Measurements from ENCODE around the gene DOCK9. TPM values are rescaled to one million over a fixed set of nuclear protein-coding genes. Genes with fewer than 3 reads are reported as not detected.

Gene DOCK9
- total RNA-seq, 1 experiment from 2014 or later: 31.7 TPM

GRCh38 chr13:98810746-98811145 is 167.1 kb downstream of the DOCK9 start:
- no peak for TF ChIP-seq EZH2 (IDR thresholded peaks at IDR 0.05; ENCODE audit: low read length, unreplicated experiment)
- no peak for TF ChIP-seq EZH2phosphoT487 (IDR thresholded peaks at IDR 0.05; ENCODE audit: borderline replicate concordance, low read length)
- no peak for TF ChIP-seq CTCF (conservative IDR thresholded peaks at IDR 0.05; ENCODE audit: low read depth, low read length)
- Histone ChIP-seq H3K4me2 (ENCODE audit: low read length) (no peak overlapping the region), H3K9me2 (replicated peaks; ENCODE audit: low read length) (no peaks in the 10 kb centered on the region), H3K9ac (ENCODE audit: low read length) (no peak overlapping the region), H4K20me1 (ENCODE audit: low read length) (no peaks in the 10 kb centered on the region), H3F3A (ENCODE audit: low read length, unreplicated experiment) (no peaks in the 10 kb centered on the region), H3K9me3 (ENCODE audit: low read length) (no peaks in the 10 kb centered on the region), H3K4me1 (ENCODE audit: insufficient read depth, low read length) (peaks cover 5% of the 10 kb centered on the region; the same call in 1 of the 2 replicates), H3K4me3 (ENCODE audit: low read length) (no peak overlapping the region), H3K79me2 (ENCODE audit: low read length) (no peaks in the 10 kb centered on the region), H3K27me3 (ENCODE audit: low read length) (no peaks in the 10 kb centered on the region), H3K27ac (ENCODE audit: low read length) (no peak overlapping the region), H2AFZ (ENCODE audit: low read length) (no peak overlapping the region), H3K36me3 (ENCODE audit: low read depth, low read length) (no peaks in the 10 kb centered on the region)
- intact Hi-C loops (cut with micrococcal nuclease): no loop called here
- no peak for ATAC-seq
- ChIA-PET POLR2A (ENCODE audit: unreplicated experiment) (no interaction called here), CTCF (no interaction called here)
- no peak for DNase-seq
- BruUV-seq (replicated peaks): no TSS peak

- no peaks in the 10 kb centered on the region for H4K20me1 ChIP-seq (ENCODE audit: low read length)
- POLR2A ChIA-PET (ENCODE audit: unreplicated experiment): no interaction called here
- H3K4me2 ChIP-seq (ENCODE audit: low read length): no peak overlapping the region
- H3K27me3 ChIP-seq (ENCODE audit: low read length): no peaks in the 10 kb centered on the region
- no peaks in the 10 kb centered on the region for H3K79me2 ChIP-seq (ENCODE audit: low read length)
- no peaks in the 10 kb centered on the region for H3K36me3 ChIP-seq (ENCODE audit: low read depth, low read length)
- no peak overlapping the region for H3K4me3 ChIP-seq (ENCODE audit: low read length)
- H3K9me2 ChIP-seq (replicated peaks; ENCODE audit: low read length): no peaks in the 10 kb centered on the region
- no TSS peak for BruUV-seq (replicated peaks)
- TF ChIP-seq EZH2 (IDR thresholded peaks at IDR 0.05; ENCODE audit: low read length, unreplicated experiment) (no peak), CTCF (conservative IDR thresholded peaks at IDR 0.05; ENCODE audit: low read depth, low read length) (no peak), EZH2phosphoT487 (IDR thresholded peaks at IDR 0.05; ENCODE audit: borderline replicate concordance, low read length) (no peak)
- no peak overlapping the region for H3K9ac ChIP-seq (ENCODE audit: low read length)
- peaks cover 5% of the 10 kb centered on the region; the same call in 1 of the 2 replicates for H3K4me1 ChIP-seq (ENCODE audit: insufficient read depth, low read length)
- no peaks in the 10 kb centered on the region for H3F3A ChIP-seq (ENCODE audit: low read length, unreplicated experiment)
- intact Hi-C loops (cut with micrococcal nuclease): no loop called here
- CTCF ChIA-PET: no interaction called here
- H3K9me3 ChIP-seq (ENCODE audit: low read length): no peaks in the 10 kb centered on the region
- DNase-seq (no peak), ATAC-seq (no peak)
- H2AFZ ChIP-seq (ENCODE audit: low read length): no peak overlapping the region
- H3K27ac ChIP-seq (ENCODE audit: low read length): no peak overlapping the region
Measured at GRCh38 chr13:98809345-98809777, 168.5 kb downstream of the DOCK9 start.

GRCh38 chr13:98807774-98808173 is 170.1 kb downstream of the DOCK9 start:
- intact Hi-C loops (cut with micrococcal nuclease): no loop called here
- Histone ChIP-seq H4K20me1 (ENCODE audit: low read length) (no peaks in the 10 kb centered on the region), H3K4me3 (ENCODE audit: low read length) (no peak overlapping the region), H2AFZ (ENCODE audit: low read length) (no peak overlapping the region), H3K9me2 (replicated peaks; ENCODE audit: low read length) (no peaks in the 10 kb centered on the region), H3K36me3 (ENCODE audit: low read depth, low read length) (no peaks in the 10 kb centered on the region), H3F3A (ENCODE audit: low read length, unreplicated experiment) (no peaks in the 10 kb centered on the region), H3K27me3 (ENCODE audit: low read length) (no peaks in the 10 kb centered on the region), H3K79me2 (ENCODE audit: low read length) (no peaks in the 10 kb centered on the region), H3K4me2 (ENCODE audit: low read length) (no peak overlapping the region), H3K9me3 (ENCODE audit: low read length) (no peaks in the 10 kb centered on the region), H3K4me1 (ENCODE audit: insufficient read depth, low read length) (no peaks in the 10 kb centered on the region), H3K27ac (ENCODE audit: low read length) (no peak overlapping the region), H3K9ac (ENCODE audit: low read length) (no peak overlapping the region)
- ChIA-PET CTCF (no interaction called here), POLR2A (ENCODE audit: unreplicated experiment) (no interaction called here)
- no TSS peak for BruUV-seq (replicated peaks)
- TF ChIP-seq CTCF (conservative IDR thresholded peaks at IDR 0.05; ENCODE audit: low read depth, low read length): no peak
- DNase-seq (no peak), ATAC-seq (no peak)
